DND-41 (cell line): Measurements from ENCODE around the gene RITA1.

ENCODE experiments used
- ATAC-seq: fragments of 200-7000 bp; cut with Tn5 transposase; 3 replicates; pipeline ENCODE4 v1.9.1; 2021; ENCODE audit warnings: low read depth; ENCODE audit not compliant: insufficient read depth
- DNase-seq: peaks from one replicate; pipeline ENCODE4 v3.0.0-alpha.2; 2020
- H2AFZ ChIP-seq: 2 replicates; pipeline ENCODE4 v1.6.0; 2012; ENCODE audit warnings: low read depth, low read length
- H3K27ac ChIP-seq: 2 replicates; pipeline ENCODE4 v1.5.1; 2012; ENCODE audit warnings: low read length, inconsistent platforms
- H3K27me3 ChIP-seq: fragments of 200-600 bp; sonication (generic); 2 replicates; pipeline ENCODE4 v1.6.0; 2012; ENCODE audit warnings: low read length, mild to moderate bottlenecking, inconsistent platforms; ENCODE audit not compliant: insufficient read depth, poor library complexity
- H3K36me3 ChIP-seq: 2 replicates; pipeline ENCODE4 v1.5.1; 2012; ENCODE audit warnings: low read length, inconsistent platforms; ENCODE audit not compliant: insufficient read depth
- H3K4me1 ChIP-seq: 2 replicates; pipeline ENCODE4 v1.5.1; 2012; ENCODE audit warnings: mild to moderate bottlenecking, low read length; ENCODE audit not compliant: insufficient read depth
- H3K4me2 ChIP-seq: 2 replicates; pipeline ENCODE4 v1.6.0; 2012; ENCODE audit warnings: mild to moderate bottlenecking, moderate library complexity, low read length, inconsistent platforms; ENCODE audit not compliant: insufficient read depth
- H3K4me3 ChIP-seq, 2 experiments: fragments of 200-600 bp in 1 of 2; shearing (Covaris generic) in 1 of 2; 2 replicates each; pipeline ENCODE4 v1.5.1; 2012 to 2016; ENCODE audit warnings: inconsistent platforms in 2 of 2, low read length in 2 of 2, mild to moderate bottlenecking in 2 of 2, low read depth in 1 of 2, moderate library complexity in 1 of 2
- H3K79me2 ChIP-seq: 2 replicates; pipeline ENCODE4 v1.6.0; 2012; ENCODE audit warnings: low read length, inconsistent platforms; ENCODE audit not compliant: insufficient read depth
- H3K9ac ChIP-seq: 2 replicates; pipeline ENCODE4 v1.6.0; 2012; ENCODE audit warnings: low read depth, mild to moderate bottlenecking, inconsistent platforms, low read length, moderate library complexity
- H3K9me3 ChIP-seq: 2 replicates; pipeline ENCODE4 v1.5.1; 2012; ENCODE audit warnings: low read length, moderate library complexity, mild to moderate bottlenecking, inconsistent platforms; ENCODE audit not compliant: insufficient read depth, severe bottlenecking
- H4K20me1 ChIP-seq: 2 replicates; pipeline ENCODE4 v1.6.0; 2012; ENCODE audit warnings: low read length; ENCODE audit not compliant: insufficient read depth
- EZH2 ChIP-seq: IDR thresholded peaks from 3 replicates; pipeline ENCODE4 v1.6.1; 2012; ENCODE audit warnings: borderline replicate concordance, low read depth, mild to moderate bottlenecking, moderate library complexity, low read length, inconsistent platforms; ENCODE audit not compliant: severe bottlenecking
- TF ChIP-seq, protein P1 (sequence below): IDR thresholded peaks from 2 replicates; pipeline ENCODE4 v1.5.1; 2012; ENCODE audit warnings: borderline replicate concordance, low read length, moderate library complexity, mild to moderate bottlenecking; ENCODE audit not compliant: poor library complexity, severe bottlenecking; ENCODE audit errors: extremely low read depth

RITA1 gene

DNA sequence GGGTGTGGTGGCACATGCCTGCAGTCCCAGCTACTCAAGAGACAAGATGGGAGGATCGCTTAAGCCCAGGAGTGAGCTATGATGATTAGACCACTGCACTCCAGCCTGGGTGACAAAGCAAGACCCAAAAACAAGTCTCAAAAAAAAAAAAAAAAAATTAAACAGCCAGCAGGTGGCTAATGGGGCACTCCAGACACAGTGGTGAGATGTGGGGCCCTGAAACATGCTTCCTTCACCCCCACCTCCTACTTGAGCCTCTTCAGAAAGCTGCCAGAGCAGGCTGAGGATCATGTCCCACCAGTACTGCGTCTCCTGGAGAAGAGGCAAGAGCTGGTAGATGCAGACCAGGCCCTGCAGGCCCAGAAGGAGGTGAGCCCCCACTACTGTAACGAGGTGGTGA is 33.9 kb upstream of the RITA1 start:
- Histone ChIP-seq H2AFZ (no peak overlapping the region), H3K9ac (no peak overlapping the region), H3K27ac (peak overlapping the region; percentile 2; the same call in 1 of the 2 replicates), H3K9me3 (no peaks in the 10 kb centered on the region), H4K20me1 (no peaks in the 10 kb centered on the region), H3K27me3 (no peaks in the 10 kb centered on the region), H3K4me1 (peaks cover 43% of the 10 kb centered on the region), H3K36me3 (no peaks in the 10 kb centered on the region), H3K4me2 (no peak overlapping the region), H3K4me3 (no peak overlapping the region), H3K79me2 (no peaks in the 10 kb centered on the region)
- no peak for ATAC-seq
- no peak for TF ChIP-seq EZH2
- TF ChIP-seq, protein P1, sequence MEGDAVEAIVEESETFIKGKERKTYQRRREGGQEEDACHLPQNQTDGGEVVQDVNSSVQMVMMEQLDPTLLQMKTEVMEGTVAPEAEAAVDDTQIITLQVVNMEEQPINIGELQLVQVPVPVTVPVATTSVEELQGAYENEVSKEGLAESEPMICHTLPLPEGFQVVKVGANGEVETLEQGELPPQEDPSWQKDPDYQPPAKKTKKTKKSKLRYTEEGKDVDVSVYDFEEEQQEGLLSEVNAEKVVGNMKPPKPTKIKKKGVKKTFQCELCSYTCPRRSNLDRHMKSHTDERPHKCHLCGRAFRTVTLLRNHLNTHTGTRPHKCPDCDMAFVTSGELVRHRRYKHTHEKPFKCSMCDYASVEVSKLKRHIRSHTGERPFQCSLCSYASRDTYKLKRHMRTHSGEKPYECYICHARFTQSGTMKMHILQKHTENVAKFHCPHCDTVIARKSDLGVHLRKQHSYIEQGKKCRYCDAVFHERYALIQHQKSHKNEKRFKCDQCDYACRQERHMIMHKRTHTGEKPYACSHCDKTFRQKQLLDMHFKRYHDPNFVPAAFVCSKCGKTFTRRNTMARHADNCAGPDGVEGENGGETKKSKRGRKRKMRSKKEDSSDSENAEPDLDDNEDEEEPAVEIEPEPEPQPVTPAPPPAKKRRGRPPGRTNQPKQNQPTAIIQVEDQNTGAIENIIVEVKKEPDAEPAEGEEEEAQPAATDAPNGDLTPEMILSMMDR, result no peak
- DNase-seq, result no peak

DNA sequence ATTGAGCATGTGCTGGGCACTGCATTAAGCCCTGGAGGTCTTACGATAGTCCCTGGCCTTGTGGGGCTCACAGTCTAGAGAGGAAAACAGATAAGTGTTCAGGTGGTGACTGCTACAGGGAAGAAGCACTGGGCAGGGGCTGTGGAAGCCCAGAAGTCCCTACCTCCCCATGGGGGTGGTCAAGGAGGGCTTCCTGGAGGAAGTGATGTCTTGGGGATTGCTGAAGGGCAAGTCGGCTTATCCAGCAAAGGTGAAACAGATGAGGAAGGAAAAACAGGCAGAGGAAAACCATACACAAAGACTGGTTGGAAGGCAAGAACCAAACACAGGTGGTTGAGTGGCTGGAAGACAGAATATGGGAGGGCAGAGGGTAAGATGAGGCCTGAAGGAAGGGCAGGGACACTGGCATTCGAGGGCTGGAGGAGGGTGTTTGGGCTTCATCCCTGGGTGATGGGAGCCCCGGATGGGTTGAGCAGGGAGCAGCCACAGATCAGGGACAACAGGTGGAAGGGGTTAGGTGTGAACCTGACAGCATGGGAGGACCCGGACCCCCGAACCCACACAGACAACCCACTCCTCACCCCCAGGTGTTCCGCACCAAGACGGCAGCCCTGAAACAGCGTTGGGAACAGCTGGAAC is 33.2 kb upstream of the RITA1 start:
- no peaks in the 10 kb centered on the region for H3K79me2 ChIP-seq
- peak overlapping the region; percentile 96 for H3K4me2 ChIP-seq
- peak overlapping the region; percentile 66 for H3K9ac ChIP-seq
- ATAC-seq (no peak), DNase-seq (no peak)
- no peak for TF ChIP-seq EZH2
- TF ChIP-seq, protein P1, result no peak
- no peaks in the 10 kb centered on the region for H3K9me3 ChIP-seq
- no peaks in the 10 kb centered on the region for H4K20me1 ChIP-seq
- peak overlapping the region; percentile 67; the same call in 1 of the 2 replicates for H3K27ac ChIP-seq
- peaks cover 43% of the 10 kb centered on the region for H3K4me1 ChIP-seq
- H3K4me3 ChIP-seq, result peak overlapping the region in 1 of 2 experiments; percentile 54; a peak in 2 of 4 replicates
- peaks cover 3% of the 10 kb centered on the region; the same call in 1 of the 2 replicates for H3K36me3 ChIP-seq
- peak overlapping the region; percentile 88; the same call in 1 of the 2 replicates for H2AFZ ChIP-seq
- H3K27me3 ChIP-seq, result no peaks in the 10 kb centered on the region

DNA sequence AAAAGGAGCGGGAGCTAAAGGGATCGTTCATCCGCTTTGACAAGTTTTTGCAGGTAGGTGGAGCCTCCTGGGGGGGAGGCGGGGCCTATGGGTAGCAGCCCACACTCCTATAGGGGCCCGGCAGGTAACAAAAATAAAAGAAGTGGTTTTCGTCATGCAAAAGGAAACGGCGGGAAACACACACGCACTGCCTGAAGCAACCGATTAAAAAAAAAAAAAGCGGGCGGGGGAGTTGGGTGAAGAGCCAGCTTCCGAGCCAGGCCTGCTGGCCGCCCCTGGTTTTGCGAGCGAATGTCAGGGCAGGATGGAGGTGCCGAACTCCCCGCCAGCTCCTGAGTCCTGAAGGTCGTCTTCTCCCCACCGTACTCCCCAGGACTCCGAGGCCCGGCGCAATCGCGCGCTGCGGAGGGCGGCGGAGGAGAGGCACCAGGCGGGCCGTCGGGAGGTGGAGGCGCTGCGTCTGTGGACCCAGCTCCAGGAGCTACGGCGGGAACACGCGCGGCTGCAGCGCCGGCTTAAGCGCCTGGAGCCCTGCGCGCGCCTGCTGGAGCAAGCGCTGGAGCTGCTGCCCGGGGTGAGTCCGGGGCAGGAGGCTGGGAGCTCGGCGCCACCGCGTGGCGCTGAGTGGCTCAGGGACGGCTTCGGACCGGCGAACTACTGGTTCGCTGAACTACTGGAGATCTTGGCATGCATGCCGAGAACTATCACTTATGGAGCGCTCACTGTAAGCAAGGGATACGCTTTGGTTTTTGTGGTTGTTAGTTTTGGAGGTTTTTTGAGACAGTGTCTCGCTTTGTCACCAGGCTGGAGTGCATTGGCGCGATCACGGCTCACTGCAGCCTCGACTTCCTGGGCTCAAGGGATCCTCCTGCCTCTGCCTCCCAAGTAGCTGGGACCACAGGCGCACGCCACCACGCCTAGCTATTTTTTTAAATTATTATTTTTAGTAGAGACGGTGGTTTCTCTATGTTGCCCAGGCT is 32.4 kb upstream of the RITA1 start:
- no peaks in the 10 kb centered on the region for H3K27me3 ChIP-seq
- DNase-seq (peak; percentile 75), ATAC-seq (peak; percentile 80)
- peak overlapping the region; percentile 88 for H2AFZ ChIP-seq
- peak overlapping the region; percentile 66 for H3K9ac ChIP-seq
- peaks cover 6% of the 10 kb centered on the region; the same call in 1 of the 2 replicates for H4K20me1 ChIP-seq
- no peak for TF ChIP-seq EZH2
- TF ChIP-seq, protein P1, result peak; percentile 77
- H3K27ac ChIP-seq, result peak overlapping the region; percentile 67
- peaks cover 11% of the 10 kb centered on the region for H3K36me3 ChIP-seq
- peak overlapping the region; percentile 28 to 54; a peak in 3 of 4 replicates for H3K4me3 ChIP-seq
- peak overlapping the region; percentile 96 for H3K4me2 ChIP-seq
- H3K9me3 ChIP-seq, result no peaks in the 10 kb centered on the region
- peaks cover 43% of the 10 kb centered on the region for H3K4me1 ChIP-seq
- no peaks in the 10 kb centered on the region for H3K79me2 ChIP-seq
